Kidney tubule cell (primary cell): ENCODE data around the gene CPNE4.
"Not testable (repeated sequence)": the region's sequence is repeated elsewhere in the genome, so short reads cannot be mapped to it uniquely, and the experiment has no call there.

Experiments
- DNase-seq: peaks from one replicate; pipeline ENCODE4 v3.0.0-alpha.2; 2018; ENCODE audit warnings: low spot score

The CPNE4 gene

GRCh38 chr3:132016061-132017041, 18.5 kb downstream of the CPNE4 start:
- no peak for DNase-seq

- DNase-seq = no peak
Measured at GRCh38 chr3:132014105-132014504, 20.7 kb downstream of the CPNE4 start.

GRCh38 chr3:132009241-132009640, 25.6 kb downstream of the CPNE4 start:
- DNase-seq = peak; percentile 45

DNA sequence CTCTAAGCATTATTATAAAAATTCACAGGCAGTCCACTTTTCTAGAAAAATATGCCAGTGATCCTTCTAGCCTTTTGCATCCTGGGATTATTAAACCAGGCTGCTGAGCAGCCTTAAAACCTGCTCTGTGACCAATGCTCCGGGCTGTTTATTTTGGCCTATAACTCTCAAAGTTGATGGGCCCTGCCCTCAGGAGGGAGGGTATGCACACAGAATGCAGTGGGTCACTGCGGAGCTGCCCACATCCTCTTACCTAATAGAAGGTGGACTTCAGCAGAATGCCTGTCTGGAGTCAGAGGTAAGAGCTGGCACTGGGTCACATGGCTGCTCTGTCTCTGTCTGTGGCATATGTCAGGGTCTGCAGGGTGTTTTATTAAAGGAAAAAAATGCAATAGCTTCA, 26.0 kb downstream of the CPNE4 start:
- peak; percentile 54 for DNase-seq

DNA sequence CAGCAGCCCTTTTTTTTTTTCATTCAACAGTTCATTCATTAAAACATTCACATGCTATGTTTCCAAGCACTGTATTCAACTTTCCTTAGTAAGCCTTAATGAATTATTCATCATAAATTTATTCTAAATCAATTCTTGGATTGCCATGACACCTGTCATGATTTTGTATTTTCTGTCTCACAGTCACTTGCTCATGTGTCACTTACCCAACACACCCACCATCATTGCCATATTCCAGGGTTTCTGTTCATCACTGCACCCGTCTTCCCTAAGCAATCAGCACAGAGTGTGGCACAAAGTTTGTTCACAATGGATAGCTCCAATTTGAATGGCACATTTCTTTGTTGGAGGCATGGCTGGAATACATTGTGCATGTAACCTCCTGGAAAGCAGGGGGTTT, 27.2 kb downstream of the CPNE4 start:
- no peak for DNase-seq

- DNase-seq = peak; percentile 39
Measured at GRCh38 chr3:132006605-132007204, 28.1 kb downstream of the CPNE4 start.

DNA sequence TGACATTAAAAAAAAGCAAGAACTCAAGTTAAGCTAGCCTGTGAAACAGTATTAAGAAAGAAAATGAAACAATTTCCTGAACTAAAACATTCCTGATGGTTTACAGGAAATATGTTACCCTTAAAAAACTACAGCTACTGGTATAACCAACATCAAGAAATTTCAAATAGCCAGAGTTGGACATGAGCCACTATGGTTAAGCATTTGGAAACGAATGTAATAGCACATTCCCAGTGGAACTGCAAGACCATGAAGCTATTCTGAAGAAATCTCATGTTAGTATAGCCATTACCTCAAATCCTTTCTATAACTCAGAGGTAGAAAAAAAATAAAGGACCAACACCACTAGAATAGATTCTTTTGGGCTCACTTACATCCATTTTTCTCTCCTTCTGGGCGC, 30.2 kb downstream of the CPNE4 start:
- DNase-seq = no peak

- no peak for DNase-seq
Measured at GRCh38 chr3:132003685-132004084, 31.1 kb downstream of the CPNE4 start.

DNA sequence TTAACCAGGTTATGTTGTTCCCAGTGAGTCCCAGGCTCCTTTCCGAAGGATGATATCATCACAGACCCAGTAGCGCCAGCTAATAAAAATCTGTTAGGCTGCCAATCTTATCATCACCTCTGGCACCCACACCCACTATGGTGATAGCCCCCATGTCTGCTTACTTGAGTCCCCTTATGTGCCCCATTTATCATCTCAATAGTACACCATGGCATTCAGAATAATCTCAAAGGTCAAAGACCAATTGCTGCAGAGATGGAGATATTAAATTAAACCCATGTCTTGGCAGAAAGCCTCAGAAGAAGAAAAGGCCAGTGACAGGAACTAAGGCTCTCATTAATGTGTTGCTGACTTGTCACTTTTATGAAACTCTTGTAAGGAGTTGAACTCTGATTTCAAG, 32.8 kb downstream of the CPNE4 start:
- no peak for DNase-seq

- DNase-seq = no peak
Measured at GRCh38 chr3:132001036-132001435, 33.8 kb downstream of the CPNE4 start.

DNA sequence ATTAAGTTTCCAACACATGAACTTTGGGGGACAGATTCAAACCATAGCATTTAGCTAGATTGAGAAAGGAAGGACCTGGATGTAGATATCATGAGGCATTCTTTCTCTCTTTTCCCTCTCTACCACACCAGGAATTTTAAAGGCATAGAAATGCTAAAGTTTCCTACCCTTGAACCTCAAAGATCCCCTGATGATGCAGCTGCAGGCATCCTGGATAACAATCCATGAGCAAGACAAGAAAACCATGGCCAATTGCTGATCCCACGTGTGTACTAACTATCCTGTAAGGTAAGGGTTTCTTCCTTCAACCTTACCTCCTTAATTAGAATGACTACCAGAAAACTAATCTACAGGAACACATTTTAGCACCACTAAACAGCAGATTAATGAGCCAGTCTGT, 36.8 kb downstream of the CPNE4 start:
- no peak for DNase-seq

GRCh38 chr3:131995891-131996290, 38.9 kb downstream of the CPNE4 start:
- no peak for DNase-seq

- no peak for DNase-seq
Measured at GRCh38 chr3:131989318-131989717, 45.5 kb downstream of the CPNE4 start.

DNA sequence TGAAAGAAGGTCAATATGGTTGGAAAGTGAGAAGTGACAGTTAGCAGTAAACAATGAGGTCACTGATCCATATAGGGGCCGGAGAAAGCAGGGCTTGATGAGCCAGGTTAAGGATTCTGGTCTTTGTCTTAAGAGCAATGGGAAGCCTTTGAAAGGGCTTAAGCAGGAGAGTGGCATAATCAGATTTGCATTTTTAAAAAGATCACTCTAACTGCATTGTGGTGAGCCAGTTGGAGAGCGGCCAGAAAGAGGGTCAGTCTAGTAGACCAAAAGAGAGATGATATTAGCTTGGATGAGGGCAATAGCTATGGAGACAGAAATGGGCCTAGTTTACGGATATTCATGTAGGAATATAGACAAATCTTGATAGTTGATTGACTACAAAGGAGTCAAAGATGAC, 46.6 kb downstream of the CPNE4 start:
- DNase-seq = no peak

- DNase-seq = no peak
Measured at GRCh38 chr3:131983689-131984088, 51.1 kb downstream of the CPNE4 start.

DNA sequence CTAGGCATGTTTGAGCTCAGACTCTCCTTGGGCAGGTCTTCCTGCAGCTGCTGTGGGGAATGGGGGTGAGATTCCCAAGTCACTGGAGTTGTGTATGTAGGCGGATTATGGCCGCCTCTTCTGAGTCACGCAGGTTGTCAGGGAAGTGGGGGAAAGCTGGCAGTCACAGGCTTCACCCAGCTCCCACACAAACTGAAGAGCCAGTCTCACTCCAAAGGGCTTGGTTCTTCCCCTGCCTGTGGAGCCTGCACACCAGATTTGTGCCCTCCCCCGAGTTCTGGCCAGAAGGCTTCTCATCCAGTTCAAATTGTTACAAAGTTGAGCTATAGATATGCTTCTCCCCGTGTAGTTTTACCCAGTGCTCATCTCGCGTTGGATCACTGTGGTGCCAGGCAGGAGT, 53.5 kb downstream of the CPNE4 start:
- no peak for DNase-seq

DNA sequence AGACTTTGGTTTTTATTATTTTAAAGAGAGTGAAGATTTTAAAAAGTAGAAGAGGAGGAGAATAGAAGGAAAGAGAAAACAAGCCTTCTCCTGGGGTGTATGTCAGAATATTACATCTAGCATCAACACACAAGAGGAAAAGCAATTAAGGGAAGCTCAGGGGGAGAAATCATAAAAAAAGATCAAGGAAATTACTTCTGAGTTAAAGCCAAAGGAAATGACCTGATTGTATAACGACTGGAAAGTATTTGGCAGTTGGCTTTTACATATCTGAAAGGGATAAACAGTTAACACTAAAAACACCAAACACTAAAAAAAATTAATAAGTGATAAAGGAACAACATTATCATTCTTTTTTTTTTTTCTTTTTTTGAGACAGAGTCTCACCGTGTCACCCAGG, 58.4 kb downstream of the CPNE4 start:
- DNase-seq = no peak

GRCh38 chr3:131975047-131975446, 59.8 kb downstream of the CPNE4 start:
- DNase-seq = no peak

GRCh38 chr3:131973731-131974130, 61.1 kb downstream of the CPNE4 start:
- no peak for DNase-seq

DNA sequence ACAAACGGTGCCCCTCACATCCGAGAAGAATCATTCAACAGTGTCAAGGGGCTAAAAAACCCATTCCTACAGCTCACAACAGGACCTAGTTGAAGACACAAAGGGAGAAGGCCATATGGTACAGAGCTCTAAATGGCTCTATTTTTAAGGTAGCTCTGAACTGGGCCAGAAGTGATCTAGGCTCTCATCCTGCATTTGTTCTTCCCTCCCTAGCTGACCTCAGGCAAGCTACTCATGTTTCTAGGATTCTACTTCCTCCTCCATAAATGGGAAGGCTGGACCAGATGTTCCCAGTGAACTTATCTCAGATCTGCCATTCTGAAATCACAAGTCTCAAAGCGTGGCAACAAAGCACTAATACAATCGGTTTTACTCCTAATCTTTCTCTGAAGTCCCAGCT, 62.3 kb downstream of the CPNE4 start:
- DNase-seq = no peak

DNA sequence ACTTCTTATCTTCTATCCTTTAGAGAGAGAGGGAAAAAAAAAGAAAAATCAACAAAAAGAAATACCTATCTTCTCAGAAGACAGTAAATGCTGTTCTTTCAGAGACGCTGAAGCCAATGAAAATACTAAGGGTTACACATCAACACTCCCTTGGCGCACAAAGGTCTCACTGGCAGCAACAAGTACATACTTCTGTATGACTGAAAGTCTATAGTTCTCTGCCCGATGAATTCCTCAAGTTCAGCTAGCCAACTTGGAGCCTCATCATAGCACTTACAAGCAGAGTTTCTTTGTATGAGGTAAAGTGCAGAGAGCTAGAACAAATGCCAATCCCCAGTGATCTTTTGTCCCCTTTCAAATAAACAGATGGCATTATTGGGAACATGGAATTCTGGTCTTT, 62.7 kb downstream of the CPNE4 start:
- DNase-seq = no peak

- not testable (repeated sequence) for DNase-seq
Measured at GRCh38 chr3:131963442-131963841, 71.4 kb downstream of the CPNE4 start.

- no peak for DNase-seq
Measured at GRCh38 chr3:131962982-131963381, 71.8 kb downstream of the CPNE4 start.

DNA sequence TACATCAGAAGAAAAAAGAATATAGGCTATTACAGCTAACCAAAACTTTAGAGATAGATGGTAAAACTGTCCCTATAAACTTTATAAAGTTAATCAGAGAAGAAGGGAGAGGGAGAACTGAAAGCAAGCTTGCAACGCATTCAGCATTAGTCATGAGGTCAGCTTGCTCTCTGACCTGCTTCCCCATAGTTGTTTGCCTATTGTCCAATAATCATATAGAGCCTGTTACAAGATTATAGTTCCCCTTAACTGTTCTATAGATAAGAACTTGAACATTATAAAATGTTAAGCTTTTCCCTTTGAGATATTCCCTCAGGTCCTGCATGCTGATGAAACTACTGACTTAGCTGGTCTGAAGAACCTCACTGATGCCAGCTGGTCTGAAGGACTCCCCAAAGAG, 74.5 kb downstream of the CPNE4 start:
- DNase-seq = no peak
